Globus pallidus (tissue), 1 donor: ENCODE data around the gene KCTD21.

Source experiments
- DNase-seq: peaks from one replicate; pipeline ENCODE4 v3.0.0-alpha.2; 2015; ENCODE audit warnings: low spot score

KCTD21 gene

GRCh38 chr11:78200553-78200952 is 12.1 kb upstream of the KCTD21 start:
- no peak for DNase-seq

- DNase-seq = no peak
Measured at GRCh38 chr11:78200061-78200460, 11.6 kb upstream of the KCTD21 start.

GRCh38 chr11:78199653-78200015 is 11.2 kb upstream of the KCTD21 start:
- no peak for DNase-seq

GRCh38 chr11:78199015-78199652 is 10.7 kb upstream of the KCTD21 start:
- no peak for DNase-seq

GRCh38 chr11:78197816-78198215 is 9.4 kb upstream of the KCTD21 start:
- DNase-seq = no peak

GRCh38 chr11:78196661-78197091 is 8.2 kb upstream of the KCTD21 start:
- no peak for DNase-seq

GRCh38 chr11:78195917-78196560 is 7.6 kb upstream of the KCTD21 start:
- DNase-seq = no peak

GRCh38 chr11:78194490-78194889 is 6.1 kb upstream of the KCTD21 start:
- no peak for DNase-seq

GRCh38 chr11:78193806-78194205 is 5.4 kb upstream of the KCTD21 start:
- no peak for DNase-seq

- DNase-seq = no peak
Measured at GRCh38 chr11:78192911-78193351, 4.5 kb upstream of the KCTD21 start.

- DNase-seq = no peak
Measured at GRCh38 chr11:78192223-78192719, 3.8 kb upstream of the KCTD21 start.

- no peak for DNase-seq
Measured at GRCh38 chr11:78190871-78191538, 2.6 kb upstream of the KCTD21 start.

GRCh38 chr11:78190374-78190773 is 1.9 kb upstream of the KCTD21 start:
- no peak for DNase-seq

- no peak for DNase-seq
Measured at GRCh38 chr11:78189851-78190250, 1.4 kb upstream of the KCTD21 start.

GRCh38 chr11:78189174-78189724 is 823 bp upstream of the KCTD21 start:
- no peak for DNase-seq

GRCh38 chr11:78187366-78188285 is 800 bp downstream of the KCTD21 start:
- DNase-seq = no peak

- no peak for DNase-seq
Measured at GRCh38 chr11:78181185-78181584, 7.2 kb downstream of the KCTD21 start.

GRCh38 chr11:78180751-78181150 is 7.7 kb downstream of the KCTD21 start:
- DNase-seq = no peak

GRCh38 chr11:78179459-78180071 is 8.9 kb downstream of the KCTD21 start:
- no peak for DNase-seq

GRCh38 chr11:78177216-78177615 is 11.2 kb downstream of the KCTD21 start:
- DNase-seq = no peak

GRCh38 chr11:78176605-78177141 is 11.8 kb downstream of the KCTD21 start:
- DNase-seq = no peak
